Suprapubic skin (tissue), 3 donors: ENCODE results near the gene NKX3-2.

Source experiments
- CTCF ChIP-seq, 2 donors: fragments of 200-600 bp in 1 of 2; fragments of 450-650 bp in 1 of 2; sonication (generic) in 1 of 2; IDR thresholded peaks; one replicate each; pipeline ENCODE4 v1.5.1; 2016 to 2019; ENCODE audit warnings: antibody characterized with exemption in 2 of 2, mild to moderate bottlenecking in 1 of 2, moderate library complexity in 1 of 2
- POLR2A ChIP-seq, 2 donors: fragments of 450-650 bp; IDR thresholded peaks; one replicate each; pipeline ENCODE4 v1.6.1; 2017; ENCODE audit warnings: antibody characterized with exemption in 2 of 2, mild to moderate bottlenecking in 2 of 2, moderate library complexity in 2 of 2

GRCh38 chr4:13495753-13496152 is 48.6 kb downstream of the NKX3-2 start:
- TF ChIP-seq POLR2A (IDR thresholded peaks at IDR 0.05) (no peak), CTCF (IDR thresholded peaks at IDR 0.05) (no peak)
